Activated CD8-positive, alpha-beta memory T cell treated with anti-CD3 and anti-CD28 coated beads for 36 hours (primary cell): ENCODE data around the gene UBR1. TPM values are rescaled to one million over a fixed set of nuclear protein-coding genes. Genes with fewer than 3 reads are reported as not detected.
"Not testable (repeated sequence)": the region's sequence is repeated elsewhere in the genome, so short reads cannot be mapped to it uniquely, and the experiment has no call there.

Source experiments
- CTCF ChIA-PET: fragments of 350-600 bp; sonication (Branson Sonifier 250); formaldehyde crosslinking; loops from one replicate; lab custom pipeline; 2021; ENCODE audit warnings: antibody characterized with exemption; lab: Charles Lee
- POLR2A ChIA-PET: fragments of 350-600 bp; sonication (Branson Sonifier 250); formaldehyde crosslinking; loops from one replicate; lab custom pipeline; 2021; ENCODE audit warnings: antibody characterized with exemption; lab: Charles Lee
- total RNA-seq, 2 experiments: library from RNA; stranded (reverse); gene quantifications; one replicate each; pipeline ENCODE4 v1.2.3, GENCODE V29; 2021

UBR1 gene
- total RNA-seq, 2 experiments from 2014 or later = 26.7 to 29.8 TPM

GRCh38 chr15:43082509-43082908, 23.3 kb downstream of the UBR1 start:
- ChIA-PET CTCF (no interaction called here), POLR2A (no interaction called here)

DNA sequence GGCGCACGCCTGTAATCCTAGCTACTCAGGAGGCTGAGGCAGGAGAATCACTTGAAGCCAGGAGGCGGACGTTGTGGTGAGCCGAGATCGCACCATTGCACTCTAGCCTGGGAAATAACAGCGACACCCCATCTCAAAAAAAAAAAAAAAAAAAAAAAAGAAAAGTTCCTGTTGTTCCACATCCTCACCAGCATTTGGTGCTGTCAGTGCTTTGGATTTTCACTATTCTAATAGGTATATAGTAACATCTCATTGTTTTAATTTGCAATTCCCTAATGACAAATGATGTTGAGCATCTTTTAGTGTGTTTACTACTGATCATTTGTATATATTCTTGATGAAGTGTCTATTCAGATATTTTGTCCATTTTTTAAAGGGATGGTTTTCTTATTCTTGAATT, 24.6 kb downstream of the UBR1 start:
- POLR2A ChIA-PET = no interaction called here

DNA sequence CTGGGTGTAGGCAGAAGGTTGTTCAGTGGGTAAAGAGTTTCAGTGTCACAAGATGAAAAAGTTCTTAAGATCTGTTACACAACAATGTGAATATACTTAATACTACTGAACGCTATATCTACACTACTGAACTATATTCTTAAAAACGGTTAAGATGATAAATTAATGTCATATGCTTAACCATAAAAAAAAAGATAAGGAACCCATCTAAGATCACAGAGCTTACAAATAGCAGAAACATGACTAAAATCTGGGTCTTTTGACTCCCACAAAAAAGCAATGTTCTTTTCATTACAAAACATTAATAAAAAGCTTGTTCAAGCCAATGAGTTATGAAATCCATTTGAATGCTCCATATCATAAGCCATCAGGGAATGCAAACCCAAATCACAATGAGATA, 34.4 kb downstream of the UBR1 start:
- POLR2A ChIA-PET = no interaction called here

More for the DNA sequence above, 24.6 kb downstream of the UBR1 start:
- CTCF ChIA-PET = interaction anchor here (0.7 kb wide), 1 partner anchor 127 kb away, joined by 5 read pairs; no protein-coding TSS in a partner anchor

DNA sequence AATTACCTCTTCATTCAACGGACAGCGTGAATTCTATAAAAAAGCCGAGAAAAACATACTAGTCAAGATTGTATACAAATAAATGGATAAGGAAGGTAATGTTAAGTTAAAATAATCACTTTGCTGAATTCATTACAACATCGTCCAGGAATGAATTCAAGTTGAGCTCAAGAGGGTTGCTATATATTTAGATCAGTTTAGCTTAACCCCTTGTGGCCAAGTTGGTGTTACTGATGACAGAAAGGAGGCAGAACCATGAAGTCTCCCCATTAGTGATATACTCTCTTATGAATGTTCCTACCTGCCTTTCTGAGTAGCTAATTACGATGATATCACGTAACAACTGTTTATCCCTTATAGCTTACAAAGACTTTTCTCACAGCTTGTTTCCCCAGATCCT, 34.9 kb downstream of the UBR1 start:
- CTCF ChIA-PET = no interaction called here

More for the DNA sequence above, 34.4 kb downstream of the UBR1 start:
- CTCF ChIA-PET = no interaction called here

GRCh38 chr15:43070249-43070648, 35.6 kb downstream of the UBR1 start:
- CTCF ChIA-PET = no interaction called here

More for the DNA sequence above, 34.9 kb downstream of the UBR1 start:
- POLR2A ChIA-PET = no interaction called here

DNA sequence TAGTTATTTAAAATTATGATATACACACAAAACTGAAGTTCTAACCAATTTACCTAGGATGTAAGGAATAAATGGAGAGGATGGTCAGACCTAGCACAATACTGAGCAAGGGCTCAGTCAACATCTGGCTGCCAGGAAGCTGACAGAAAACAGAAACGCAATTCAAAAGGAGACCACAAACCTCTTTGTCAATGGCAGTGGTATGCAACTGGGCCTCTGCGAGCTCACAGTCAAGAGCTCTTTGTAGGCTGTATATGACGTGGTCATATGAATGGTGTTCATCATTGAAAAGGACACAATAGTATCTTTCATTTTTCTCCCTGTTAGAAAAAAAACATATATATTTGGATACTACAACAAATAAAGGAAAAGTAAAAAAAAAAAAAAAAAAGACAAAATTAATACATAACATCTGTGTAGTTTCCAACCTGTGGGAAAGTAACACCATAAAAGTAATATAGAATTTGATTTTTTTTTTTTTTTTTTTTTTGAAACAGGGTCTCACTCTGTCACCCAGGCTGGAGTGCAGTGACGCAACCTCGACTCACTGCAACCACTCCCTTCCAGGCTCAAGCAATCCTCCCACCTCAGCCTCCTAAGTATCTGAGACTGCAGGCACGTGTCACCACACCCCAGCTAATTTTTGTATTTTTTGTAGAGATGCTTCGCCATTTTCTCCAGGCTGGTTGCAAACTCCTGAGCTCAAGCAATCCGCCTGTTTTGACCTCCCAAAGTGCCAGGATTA, 37.9 kb downstream of the UBR1 start:
- POLR2A ChIA-PET = interaction anchor here (0.7 kb wide), 1 partner anchor 136 kb away, joined by 4 read pairs; no protein-coding TSS in a partner anchor
- CTCF ChIA-PET = no interaction called here

More at GRCh38 chr15:43070249-43070648, 35.6 kb downstream of the UBR1 start:
- POLR2A ChIA-PET = no interaction called here

DNA sequence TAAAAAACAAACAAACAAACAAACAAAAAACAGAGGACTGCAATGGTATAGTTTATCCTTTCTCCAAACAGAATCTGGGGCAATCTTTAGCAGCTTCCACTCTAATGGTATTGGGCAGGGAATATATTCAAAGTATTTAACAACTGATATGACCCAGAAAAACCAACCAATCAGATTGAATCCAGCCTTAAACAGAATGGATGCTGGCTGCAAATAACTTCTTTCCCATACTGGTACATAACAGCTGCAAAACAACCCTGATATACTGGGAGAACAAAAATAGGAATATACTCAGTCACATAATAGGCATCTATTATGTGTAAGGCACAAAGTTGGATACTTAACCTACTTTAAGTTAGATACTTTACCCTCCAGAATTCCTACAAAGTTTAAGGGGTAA, 49.1 kb downstream of the UBR1 start:
- ChIA-PET POLR2A (no interaction called here), CTCF (no interaction called here)

- ChIA-PET POLR2A (no interaction called here), CTCF (no interaction called here)
These were observed 53.0 kb downstream of the UBR1 start for GRCh38 chr15:43052860-43053259.

- ChIA-PET CTCF (no interaction called here), POLR2A (no interaction called here)
These were observed 56.9 kb downstream of the UBR1 start for GRCh38 chr15:43048935-43049334.

DNA sequence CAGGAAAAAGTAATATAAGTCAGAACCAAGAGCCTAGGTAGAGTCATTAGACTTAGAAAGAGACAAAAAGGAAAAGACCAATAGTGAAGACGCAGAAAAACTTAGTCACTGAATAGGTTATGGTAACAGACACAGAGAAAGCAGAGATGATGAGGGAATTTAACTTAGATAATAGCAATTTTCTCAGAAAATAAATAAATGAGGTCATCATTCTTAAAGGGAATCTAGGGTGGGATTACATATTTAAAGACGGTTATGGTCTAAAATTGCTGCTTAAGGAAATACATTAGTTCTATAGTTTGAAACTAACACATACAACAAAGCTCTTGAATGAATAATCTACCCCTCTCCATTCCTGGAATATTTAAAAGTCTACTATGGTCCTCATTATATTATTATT, 59.4 kb downstream of the UBR1 start:
- ChIA-PET POLR2A (interaction anchor here (0.5 kb wide), 1 partner anchor 68 kb away, joined by 3 read pairs; no protein-coding TSS in a partner anchor), CTCF (no interaction called here)

DNA sequence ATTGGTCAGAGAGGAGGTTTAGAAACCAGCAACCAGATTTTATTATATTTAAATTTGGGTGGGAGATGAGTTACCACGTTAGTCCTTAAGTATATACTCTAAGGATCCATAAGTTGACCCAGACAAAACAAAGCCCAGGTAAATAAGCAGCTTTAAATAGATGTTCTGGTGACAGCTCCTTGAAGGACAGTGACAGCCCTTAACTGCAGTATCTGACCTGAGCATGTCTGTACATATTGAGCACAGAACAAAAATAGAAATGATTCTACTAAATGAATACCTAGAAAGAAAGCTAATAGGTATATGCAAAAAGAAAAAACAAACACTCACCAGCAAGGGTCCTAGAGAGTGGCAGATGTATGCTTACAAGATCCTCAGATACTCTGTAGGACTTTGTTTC, 63.0 kb downstream of the UBR1 start:
- ChIA-PET CTCF (interaction anchor here (0.7 kb wide), 1 partner anchor 42 kb away, joined by 3 read pairs; no protein-coding TSS in a partner anchor), POLR2A (no interaction called here)

DNA sequence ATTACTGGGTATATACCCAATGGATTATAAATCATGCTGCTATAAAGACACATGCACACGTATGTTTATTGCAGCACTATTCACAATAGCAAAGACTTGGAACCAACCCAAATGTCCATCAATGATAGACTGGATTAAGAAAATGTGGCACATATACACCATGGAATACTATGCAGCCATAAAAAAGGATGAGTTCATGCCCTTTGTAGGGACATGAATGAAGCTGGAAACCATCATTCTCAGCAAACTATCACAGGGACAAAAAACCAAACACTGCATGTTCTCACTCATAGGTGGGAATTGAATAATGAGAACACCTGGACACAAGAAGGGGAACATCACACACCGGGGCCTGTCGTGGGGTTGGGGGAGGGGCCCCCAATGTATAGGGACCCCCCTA, 64.8 kb downstream of the UBR1 start:
- POLR2A ChIA-PET, CTCF ChIA-PET: not testable (repeated sequence)

- CTCF ChIA-PET = not testable (repeated sequence)
These were observed 70.6 kb downstream of the UBR1 start for GRCh38 chr15:43035240-43035639.

DNA sequence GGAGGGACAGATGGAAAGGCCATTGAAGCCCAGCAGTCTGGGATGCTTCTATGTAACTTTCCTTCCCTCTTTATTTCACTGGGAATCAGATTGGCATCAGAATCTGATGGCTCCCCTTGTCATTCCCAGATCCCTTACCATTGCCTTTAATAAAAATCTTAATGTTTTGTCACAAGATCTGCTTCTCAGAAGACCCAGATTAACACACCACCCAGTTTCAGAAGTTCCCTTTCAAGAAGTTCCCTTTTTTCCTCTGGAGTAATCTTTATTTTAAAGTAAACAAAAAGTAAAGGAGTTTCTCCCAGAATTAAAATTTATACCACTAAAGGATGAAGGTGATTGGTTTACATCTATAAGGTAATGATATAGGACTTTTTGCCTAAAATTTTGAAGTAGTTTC, 76.4 kb downstream of the UBR1 start:
- POLR2A ChIA-PET = no interaction called here
- CTCF ChIA-PET = no interaction called here

More at GRCh38 chr15:43035240-43035639, 70.6 kb downstream of the UBR1 start:
- POLR2A ChIA-PET = not testable (repeated sequence)

DNA sequence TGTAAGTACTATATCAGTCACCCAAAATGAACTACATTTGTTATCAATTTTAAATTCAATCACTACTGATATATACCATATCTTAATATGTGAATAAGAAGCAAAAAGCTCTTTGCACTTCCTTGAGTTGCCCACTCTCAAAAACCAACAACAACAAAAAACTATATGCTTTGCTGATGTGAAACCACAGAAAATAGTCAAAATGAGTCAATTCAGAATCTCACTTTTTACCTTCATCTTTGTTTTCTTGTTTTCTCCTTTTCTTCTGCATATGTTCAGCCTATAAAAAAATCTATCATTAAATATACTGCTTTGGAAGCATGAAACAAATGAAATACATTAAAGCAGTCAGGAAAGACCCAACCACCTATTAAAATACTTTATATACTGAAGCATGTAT, 80.7 kb downstream of the UBR1 start:
- POLR2A ChIA-PET = no interaction called here
- CTCF ChIA-PET = no interaction called here

GRCh38 chr15:43014671-43015070, 91.2 kb downstream of the UBR1 start:
- CTCF ChIA-PET, POLR2A ChIA-PET: not testable (repeated sequence)

GRCh38 chr15:43009206-43009605, 96.6 kb downstream of the UBR1 start:
- ChIA-PET CTCF (no interaction called here), POLR2A (no interaction called here)

GRCh38 chr15:43008150-43008549, 97.7 kb downstream of the UBR1 start:
- POLR2A ChIA-PET = no interaction called here
- CTCF ChIA-PET = no interaction called here

- ChIA-PET CTCF (no interaction called here), POLR2A (no interaction called here)
These were observed 98.3 kb downstream of the UBR1 start for GRCh38 chr15:43007551-43007950.

DNA sequence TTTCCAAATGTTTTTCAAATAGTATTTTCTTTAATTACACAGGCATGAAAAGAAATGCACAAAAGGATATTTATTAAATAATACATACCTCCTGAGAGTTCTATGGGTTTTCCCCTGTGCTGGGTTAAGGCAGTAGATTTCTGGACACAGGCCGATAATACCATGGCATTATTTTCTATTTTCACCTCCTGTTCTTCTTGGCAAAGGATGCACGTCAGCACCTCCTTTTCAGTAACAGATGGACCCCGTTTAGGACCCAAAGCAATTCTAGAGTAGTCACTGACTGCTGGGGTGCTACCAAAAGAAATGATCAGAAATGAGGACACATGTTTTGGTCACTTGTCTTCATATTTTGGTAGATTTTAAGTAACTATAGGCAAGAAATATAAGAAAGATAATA, 98.8 kb downstream of the UBR1 start:
- ChIA-PET CTCF (no interaction called here), POLR2A (no interaction called here)

- POLR2A ChIA-PET, CTCF ChIA-PET: not testable (repeated sequence)
These were observed 100.8 kb downstream of the UBR1 start for GRCh38 chr15:43004886-43005595.
